NCI-H2171 (cell line): Measurements from ENCODE around the gene TGIF2.
"Not testable (repeated sequence)": the region's sequence is repeated elsewhere in the genome, so short reads cannot be mapped to it uniquely, and the experiment has no call there.

ENCODE experiments used
- DNase-seq: peaks from one replicate; lab custom pipeline; 2025; lab: John Stamatoyannopoulos, UW

The TGIF2 gene

GRCh38 chr20:36578356-36579041 lies 5.1 kb downstream of the TGIF2 start:
- no peak for DNase-seq

GRCh38 chr20:36579996-36580545 lies 6.7 kb downstream of the TGIF2 start:
- DNase-seq, result no peak

- DNase-seq, result no peak
Measured at GRCh38 chr20:36582322-36582721, 8.9 kb downstream of the TGIF2 start.

- DNase-seq, result no peak
Measured at GRCh38 chr20:36582821-36583220, 9.4 kb downstream of the TGIF2 start.

GRCh38 chr20:36584018-36584481 lies 10.7 kb downstream of the TGIF2 start:
- DNase-seq, result no peak

GRCh38 chr20:36585410-36586125 lies 12.2 kb downstream of the TGIF2 start:
- DNase-seq, result peak; percentile 72

GRCh38 chr20:36587388-36588070 lies 14.1 kb downstream of the TGIF2 start:
- no peak for DNase-seq

- DNase-seq, result no peak
Measured at GRCh38 chr20:36591281-36591680, 17.9 kb downstream of the TGIF2 start.

GRCh38 chr20:36591854-36592641 lies 18.7 kb downstream of the TGIF2 start:
- DNase-seq, result no peak

- no peak for DNase-seq
Measured at GRCh38 chr20:36593347-36593929, 20.0 kb downstream of the TGIF2 start.

- DNase-seq, result no peak
Measured at GRCh38 chr20:36599912-36600345, 26.5 kb downstream of the TGIF2 start.

- no peak for DNase-seq
Measured at GRCh38 chr20:36601540-36601939, 28.1 kb downstream of the TGIF2 start.

- DNase-seq, result no peak
Measured at GRCh38 chr20:36604952-36605398, 31.6 kb downstream of the TGIF2 start.

GRCh38 chr20:36605399-36606157 lies 32.2 kb downstream of the TGIF2 start, which contains the start of gene RAB5IF:
RAB5IF (plus strand) TSS chr20:36605779; CDS start chr20:36605952, 173 bp downstream.
- DNase-seq, result peak; percentile 99

- no peak for DNase-seq
Measured at GRCh38 chr20:36606158-36607066, 33.0 kb downstream of the TGIF2 start.

GRCh38 chr20:36607586-36608387 lies 34.4 kb downstream of the TGIF2 start:
- DNase-seq, result no peak

GRCh38 chr20:36608388-36608728 lies 35.0 kb downstream of the TGIF2 start:
- DNase-seq, result not testable (repeated sequence)

- DNase-seq, result no peak
Measured at GRCh38 chr20:36611625-36612024, 38.2 kb downstream of the TGIF2 start.

GRCh38 chr20:36613974-36614373 lies 40.6 kb downstream of the TGIF2 start:
- peak; percentile 91 for DNase-seq
